Panc1 (cell line): Measurements from ENCODE around the gene MRPL2. TPM values are rescaled to one million over a fixed set of nuclear protein-coding genes. Genes with fewer than 3 reads are reported as not detected.
A peak's percentile ranks its signal among the peaks of the same experiment; 100 is the strongest.

ENCODE experiments used
- ATAC-seq: fragments of 200-7000 bp; cut with Tn5 transposase; 2 replicates; pipeline ENCODE4 v1.9.1; 2020; ENCODE audit warnings: mild to moderate bottlenecking, moderate library complexity
- BruUV-seq: library from RNA; stranded (reverse); fragments of 400-500 nt; replicated peaks from 2 replicates; lab custom pipeline; 2021; lab: Mats Ljungman, UMichigan
- CTCF ChIA-PET: fragments of 300-600 bp; sonication (Branson Sonifier 250); formaldehyde crosslinking; loops from one replicate; lab custom pipeline; 2022; ENCODE audit warnings: antibody characterized with exemption; lab: Charles Lee
- POLR2A ChIA-PET: fragments of 300-600 bp; sonication (Branson Sonifier 250); formaldehyde crosslinking; loops from one replicate; lab custom pipeline; 2022; ENCODE audit warnings: antibody characterized with exemption; lab: Charles Lee
- DNase-seq: peaks from one replicate; pipeline ENCODE4 v3.0.0-alpha.2; 2010; ENCODE audit warnings: low read depth, low spot score
- H3K27ac ChIP-seq: 2 replicates; pipeline ENCODE4 v1.5.1; 2011; ENCODE audit warnings: mild to moderate bottlenecking, low read length, inconsistent platforms
- H3K27me3 ChIP-seq: fragments of 200-500 bp; sonication (Bioruptor generic); 2 replicates; pipeline ENCODE4 v1.6.0; 2014; ENCODE audit warnings: low read length, inconsistent platforms; ENCODE audit not compliant: control insufficient read depth, insufficient read depth
- H3K36me3 ChIP-seq: fragments of 200-500 bp; sonication (Bioruptor generic); 2 replicates; pipeline ENCODE4 v1.5.1; 2014; ENCODE audit warnings: inconsistent platforms, mild to moderate bottlenecking, low read length, moderate library complexity; ENCODE audit not compliant: control insufficient read depth, insufficient read depth
- H3K4me1 ChIP-seq: 2 replicates; pipeline ENCODE4 v1.5.1; 2011; ENCODE audit warnings: inconsistent platforms, mild to moderate bottlenecking, low read length, moderate library complexity; ENCODE audit not compliant: control insufficient read depth, insufficient read depth
- H3K4me3 ChIP-seq, 2 experiments: 2 replicates each; pipeline ENCODE4 v1.5.1; 2011 to 2012; ENCODE audit warnings: low read depth in 2 of 2, low read length in 2 of 2, mild to moderate bottlenecking in 2 of 2, inconsistent platforms in 1 of 2, moderate library complexity in 1 of 2
- H3K9me3 ChIP-seq: fragments of 200-500 bp; sonication (Bioruptor generic); 2 replicates; pipeline ENCODE4 v1.5.1; 2014; ENCODE audit warnings: low read depth, mild to moderate bottlenecking, inconsistent platforms, low read length, moderate library complexity; ENCODE audit not compliant: control insufficient read depth, insufficient read depth
- POLR2AphosphoS5 ChIP-seq: IDR thresholded peaks from 2 replicates; pipeline ENCODE4 v1.6.1; 2012; ENCODE audit warnings: mild to moderate bottlenecking, low read depth, low read length, moderate library complexity
- REST ChIP-seq, 2 experiments: IDR thresholded peaks; 2 replicates each; pipeline ENCODE4 v1.6.1; 2011 to 2012; ENCODE audit warnings: low read depth in 2 of 2, control low read depth in 1 of 2, low read length in 1 of 2, mild to moderate bottlenecking in 1 of 2, moderate library complexity in 1 of 2; ENCODE audit not compliant: insufficient read depth in 1 of 2
- SIN3A ChIP-seq: IDR thresholded peaks from 2 replicates; pipeline ENCODE4 v1.6.1; 2012; ENCODE audit warnings: low read depth, mild to moderate bottlenecking, low read length, moderate library complexity, borderline replicate concordance; ENCODE audit not compliant: insufficient read depth
- TCF7L2 ChIP-seq: IDR thresholded peaks from 2 replicates; pipeline ENCODE4 v1.6.1; 2011; ENCODE audit warnings: mild to moderate bottlenecking, low read depth, low read length, inconsistent platforms
- in situ Hi-C: cut with HindIII; loops from 2 replicates; pipeline ENCODE4 v1.10.0; 2016; ENCODE audit warnings: low sequenced_read_pairs, low pct_unique_long_range_greater_than_20kb
- intact Hi-C: fragments of 100-400 bp; cut with micrococcal nuclease; formaldehyde crosslinking; loops from one replicate; pipeline ENCODE4 v1.10.0; 2022; ENCODE audit not compliant: unreplicated experiment
- total RNA-seq: library from RNA; stranded (reverse); gene quantifications from one replicate; pipeline ENCODE4 v1.2.1, GENCODE V29; 2021; ENCODE audit not compliant: unreplicated experiment
- TF ChIP-seq, protein P1 (sequence below): fragments of 450-650 bp; IDR thresholded peaks from 2 replicates; pipeline ENCODE4 v1.5.1; 2017; ENCODE audit warnings: mild to moderate bottlenecking

Gene MRPL2
- total RNA-seq, 1 experiment from 2014 or later, result 65.6 TPM

- Histone ChIP-seq H3K4me1 (peaks cover 30% of the 10 kb centered on the region), H3K9me3 (no peaks in the 10 kb centered on the region), H3K36me3 (peaks cover 6% of the 10 kb centered on the region), H3K27me3 (no peaks in the 10 kb centered on the region), H3K4me3 (no peak overlapping the region), H3K27ac (no peak overlapping the region)
- TF ChIP-seq REST (IDR thresholded peaks at IDR 0.05; ENCODE audit: insufficient read depth in 1 of 2, low read depth in 2 of 2, low read length in 1 of 2) (no peak), TCF7L2 (no peak), POLR2AphosphoS5 (no peak), SIN3A (no peak)
- TF ChIP-seq, protein P1, sequence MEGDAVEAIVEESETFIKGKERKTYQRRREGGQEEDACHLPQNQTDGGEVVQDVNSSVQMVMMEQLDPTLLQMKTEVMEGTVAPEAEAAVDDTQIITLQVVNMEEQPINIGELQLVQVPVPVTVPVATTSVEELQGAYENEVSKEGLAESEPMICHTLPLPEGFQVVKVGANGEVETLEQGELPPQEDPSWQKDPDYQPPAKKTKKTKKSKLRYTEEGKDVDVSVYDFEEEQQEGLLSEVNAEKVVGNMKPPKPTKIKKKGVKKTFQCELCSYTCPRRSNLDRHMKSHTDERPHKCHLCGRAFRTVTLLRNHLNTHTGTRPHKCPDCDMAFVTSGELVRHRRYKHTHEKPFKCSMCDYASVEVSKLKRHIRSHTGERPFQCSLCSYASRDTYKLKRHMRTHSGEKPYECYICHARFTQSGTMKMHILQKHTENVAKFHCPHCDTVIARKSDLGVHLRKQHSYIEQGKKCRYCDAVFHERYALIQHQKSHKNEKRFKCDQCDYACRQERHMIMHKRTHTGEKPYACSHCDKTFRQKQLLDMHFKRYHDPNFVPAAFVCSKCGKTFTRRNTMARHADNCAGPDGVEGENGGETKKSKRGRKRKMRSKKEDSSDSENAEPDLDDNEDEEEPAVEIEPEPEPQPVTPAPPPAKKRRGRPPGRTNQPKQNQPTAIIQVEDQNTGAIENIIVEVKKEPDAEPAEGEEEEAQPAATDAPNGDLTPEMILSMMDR, result no peak
- no peak for ATAC-seq
- in situ Hi-C loops (no loop called here), intact Hi-C loops (no loop called here)
- TSS peak; percentile 22 for BruUV-seq
- CTCF ChIA-PET, result no interaction called here
- POLR2A ChIA-PET, result interaction anchor here (0.5 kb wide), 1 partner anchor 19 kb away, joined by 3 read pairs; no protein-coding TSS in a partner anchor
- no peak for DNase-seq
Measured at GRCh38 chr6:43016176-43016942, 42.9 kb downstream of the MRPL2 start.

DNA sequence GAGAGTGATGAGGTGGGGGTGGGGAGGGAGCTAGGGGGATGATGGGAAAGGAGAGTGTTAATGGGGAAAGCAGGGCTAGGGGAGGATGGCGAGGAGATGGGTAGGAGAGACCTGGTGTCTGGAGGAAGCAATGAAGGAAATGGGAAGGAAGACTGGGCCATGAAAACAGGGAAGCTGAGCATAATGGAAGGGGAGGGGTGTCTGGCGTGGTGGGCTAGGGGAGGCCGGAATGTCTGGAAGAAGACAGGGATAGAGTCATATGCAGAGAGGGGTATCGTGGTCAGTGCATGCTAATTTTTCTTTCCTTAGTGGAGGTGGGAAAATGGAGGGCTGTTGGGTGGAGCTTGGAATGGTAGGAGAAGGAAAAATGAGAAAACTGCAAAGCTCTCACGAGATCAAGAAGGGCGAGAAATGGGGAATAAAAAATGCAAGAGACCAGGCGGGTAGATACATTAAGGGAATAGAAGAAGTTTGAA lies 44.8 kb downstream of the MRPL2 start:
- POLR2A ChIA-PET, result interaction anchor here (0.6 to 1.0 kb wide), 2 partner anchors 36 to 168 kb away, joined by 3 read pairs; partner anchors contain the start of gene CUL9
- Histone ChIP-seq H3K36me3 (peaks cover 17% of the 10 kb centered on the region), H3K9me3 (no peaks in the 10 kb centered on the region), H3K4me1 (peaks cover 20% of the 10 kb centered on the region), H3K27me3 (no peaks in the 10 kb centered on the region), H3K4me3 (peak overlapping the region; percentile 87 to 95), H3K27ac (peak overlapping the region; percentile 94)
- TSS peak; percentile 86 for BruUV-seq
- ATAC-seq, result no peak
- in situ Hi-C loops (no loop called here), intact Hi-C loops (loop anchor here (5.0 kb wide), 1 partner anchor 112 kb away; no protein-coding TSS in a partner anchor)
- no peak for DNase-seq
- TF ChIP-seq, protein P1, result no peak
- no peak for TF ChIP-seq SIN3A
- TF ChIP-seq REST (IDR thresholded peaks at IDR 0.05; ENCODE audit: insufficient read depth in 1 of 2, low read depth in 2 of 2, low read length in 1 of 2), result no peak
- no peak for TF ChIP-seq TCF7L2
- no peak for TF ChIP-seq POLR2AphosphoS5
- CTCF ChIA-PET, result interaction anchor here (1.0 kb wide), 1 partner anchor 113 kb away, joined by 3 read pairs; no protein-coding TSS in a partner anchor
